Measurements from ENCODE around the gene FILIP1.

Gene FILIP1

DNA sequence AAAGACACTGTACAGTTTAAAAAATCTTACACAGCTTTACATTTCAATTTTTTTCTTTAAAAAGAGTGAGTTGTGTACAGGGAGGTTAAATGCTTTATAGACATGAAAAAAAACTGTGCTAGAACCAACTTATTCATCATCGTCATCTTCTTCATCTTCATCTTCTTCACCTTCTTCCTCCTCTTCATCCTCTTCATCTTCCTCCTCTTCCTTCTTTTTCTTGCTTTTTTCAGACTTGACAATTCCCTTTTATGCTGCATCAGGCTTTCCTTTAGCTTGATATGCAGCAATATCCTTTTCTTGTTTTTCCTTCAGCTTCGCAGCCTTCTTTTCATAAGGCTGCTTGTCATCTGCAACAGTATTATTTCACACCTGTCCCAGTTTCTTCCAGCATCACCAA lies 174.7 kb downstream of the FILIP1 start:
- H3K4me3 ChIP-seq (replicated peaks; ENCODE audit: insufficient read depth, low read length) = no peak overlapping the region
- DNase-seq (ENCODE audit: low read depth in 1 of 2, low spot score in 1 of 2) = no peak
- TF ChIP-seq SPI1 (IDR thresholded peaks at IDR 0.05; ENCODE audit: borderline replicate concordance, low read depth) (no peak), POLR2AphosphoS5 (IDR thresholded peaks at IDR 0.05; ENCODE audit: low read depth) (no peak), GABPA (IDR thresholded peaks at IDR 0.05; ENCODE audit: low read depth) (no peak)
- TF ChIP-seq, protein P1, sequence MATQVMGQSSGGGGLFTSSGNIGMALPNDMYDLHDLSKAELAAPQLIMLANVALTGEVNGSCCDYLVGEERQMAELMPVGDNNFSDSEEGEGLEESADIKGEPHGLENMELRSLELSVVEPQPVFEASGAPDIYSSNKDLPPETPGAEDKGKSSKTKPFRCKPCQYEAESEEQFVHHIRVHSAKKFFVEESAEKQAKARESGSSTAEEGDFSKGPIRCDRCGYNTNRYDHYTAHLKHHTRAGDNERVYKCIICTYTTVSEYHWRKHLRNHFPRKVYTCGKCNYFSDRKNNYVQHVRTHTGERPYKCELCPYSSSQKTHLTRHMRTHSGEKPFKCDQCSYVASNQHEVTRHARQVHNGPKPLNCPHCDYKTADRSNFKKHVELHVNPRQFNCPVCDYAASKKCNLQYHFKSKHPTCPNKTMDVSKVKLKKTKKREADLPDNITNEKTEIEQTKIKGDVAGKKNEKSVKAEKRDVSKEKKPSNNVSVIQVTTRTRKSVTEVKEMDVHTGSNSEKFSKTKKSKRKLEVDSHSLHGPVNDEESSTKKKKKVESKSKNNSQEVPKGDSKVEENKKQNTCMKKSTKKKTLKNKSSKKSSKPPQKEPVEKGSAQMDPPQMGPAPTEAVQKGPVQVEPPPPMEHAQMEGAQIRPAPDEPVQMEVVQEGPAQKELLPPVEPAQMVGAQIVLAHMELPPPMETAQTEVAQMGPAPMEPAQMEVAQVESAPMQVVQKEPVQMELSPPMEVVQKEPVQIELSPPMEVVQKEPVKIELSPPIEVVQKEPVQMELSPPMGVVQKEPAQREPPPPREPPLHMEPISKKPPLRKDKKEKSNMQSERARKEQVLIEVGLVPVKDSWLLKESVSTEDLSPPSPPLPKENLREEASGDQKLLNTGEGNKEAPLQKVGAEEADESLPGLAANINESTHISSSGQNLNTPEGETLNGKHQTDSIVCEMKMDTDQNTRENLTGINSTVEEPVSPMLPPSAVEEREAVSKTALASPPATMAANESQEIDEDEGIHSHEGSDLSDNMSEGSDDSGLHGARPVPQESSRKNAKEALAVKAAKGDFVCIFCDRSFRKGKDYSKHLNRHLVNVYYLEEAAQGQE (IDR thresholded peaks at IDR 0.05; ENCODE audit: insufficient replicate concordance, low read depth) = no peak
- TF ChIP-seq, protein P2, sequence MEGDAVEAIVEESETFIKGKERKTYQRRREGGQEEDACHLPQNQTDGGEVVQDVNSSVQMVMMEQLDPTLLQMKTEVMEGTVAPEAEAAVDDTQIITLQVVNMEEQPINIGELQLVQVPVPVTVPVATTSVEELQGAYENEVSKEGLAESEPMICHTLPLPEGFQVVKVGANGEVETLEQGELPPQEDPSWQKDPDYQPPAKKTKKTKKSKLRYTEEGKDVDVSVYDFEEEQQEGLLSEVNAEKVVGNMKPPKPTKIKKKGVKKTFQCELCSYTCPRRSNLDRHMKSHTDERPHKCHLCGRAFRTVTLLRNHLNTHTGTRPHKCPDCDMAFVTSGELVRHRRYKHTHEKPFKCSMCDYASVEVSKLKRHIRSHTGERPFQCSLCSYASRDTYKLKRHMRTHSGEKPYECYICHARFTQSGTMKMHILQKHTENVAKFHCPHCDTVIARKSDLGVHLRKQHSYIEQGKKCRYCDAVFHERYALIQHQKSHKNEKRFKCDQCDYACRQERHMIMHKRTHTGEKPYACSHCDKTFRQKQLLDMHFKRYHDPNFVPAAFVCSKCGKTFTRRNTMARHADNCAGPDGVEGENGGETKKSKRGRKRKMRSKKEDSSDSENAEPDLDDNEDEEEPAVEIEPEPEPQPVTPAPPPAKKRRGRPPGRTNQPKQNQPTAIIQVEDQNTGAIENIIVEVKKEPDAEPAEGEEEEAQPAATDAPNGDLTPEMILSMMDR (IDR thresholded peaks at IDR 0.05; ENCODE audit: insufficient read depth, low read length) = no peak

DNA sequence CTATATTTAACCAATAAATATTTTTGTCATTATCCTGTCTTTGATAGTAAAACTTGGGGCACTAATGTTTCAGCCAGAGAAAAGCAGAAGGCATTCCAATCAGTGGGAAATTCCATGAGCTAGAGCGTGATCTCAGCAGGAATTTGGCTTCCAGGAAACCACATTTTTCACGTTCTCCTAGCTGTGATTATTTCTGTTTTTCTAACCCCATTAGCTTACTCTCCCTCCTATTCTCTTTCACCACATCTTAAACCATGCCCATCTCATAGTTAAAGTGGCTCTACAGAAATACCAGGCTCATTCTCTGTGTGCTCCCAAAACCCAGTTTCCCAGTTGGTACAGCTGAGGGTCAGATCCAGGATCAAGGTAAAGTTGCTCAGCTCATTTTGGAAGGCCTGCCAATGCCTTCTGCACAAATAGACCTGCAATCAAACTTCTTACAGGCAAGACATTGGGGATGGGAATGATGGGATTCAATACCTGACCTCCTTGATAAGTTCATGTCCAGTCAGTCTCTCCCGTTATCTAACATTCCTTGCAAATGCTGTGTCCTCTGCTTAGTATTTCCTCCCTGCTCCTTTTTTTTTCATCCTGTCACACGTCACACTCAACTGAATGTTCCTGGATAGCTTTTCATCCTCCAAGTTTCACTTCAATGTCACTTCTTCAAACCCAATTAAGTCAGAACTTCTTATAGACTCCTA lies 175.9 kb downstream of the FILIP1 start:
- TF ChIP-seq, protein P1 (IDR thresholded peaks at IDR 0.05; ENCODE audit: insufficient replicate concordance, low read depth) = no peak
- no peak overlapping the region for H3K4me3 ChIP-seq (replicated peaks; ENCODE audit: insufficient read depth, low read length)
- H3K27me3 ChIP-seq (ENCODE audit: insufficient read depth, poor library complexity, severe bottlenecking) = no peaks in the 10 kb centered on the region
- H3K27ac ChIP-seq (replicated peaks) = no peak overlapping the region
- no peak for DNase-seq (ENCODE audit: low read depth in 1 of 2, low spot score in 1 of 2)

More for the DNA sequence above, 174.7 kb downstream of the FILIP1 start:
- H3K27ac ChIP-seq (replicated peaks) = no peak overlapping the region
- H3K27me3 ChIP-seq (ENCODE audit: insufficient read depth, poor library complexity, severe bottlenecking) = no peaks in the 10 kb centered on the region

DNA sequence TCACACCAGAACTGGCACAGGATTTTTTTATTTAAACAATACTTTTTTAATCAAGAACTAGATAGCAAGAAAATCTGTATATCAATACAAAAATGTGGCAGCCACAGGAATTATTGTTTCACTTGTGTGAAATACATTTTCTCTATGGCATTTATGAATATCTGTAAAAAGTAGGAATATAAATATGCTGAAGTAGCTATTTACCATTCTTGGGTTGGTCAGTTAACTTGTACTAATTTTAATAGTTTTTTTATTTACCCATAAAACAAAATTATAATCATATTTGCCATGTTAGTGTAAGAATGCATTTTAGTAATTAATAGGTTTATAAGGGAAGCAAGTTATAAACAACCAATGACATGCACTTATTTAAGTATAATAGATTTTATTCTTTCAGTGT lies 177.6 kb downstream of the FILIP1 start:
- Histone ChIP-seq H3K27me3 (ENCODE audit: insufficient read depth, poor library complexity, severe bottlenecking) (no peaks in the 10 kb centered on the region), H3K27ac (replicated peaks) (no peak overlapping the region), H3K4me3 (replicated peaks; ENCODE audit: insufficient read depth, low read length) (no peak overlapping the region)
- DNase-seq (ENCODE audit: low read depth in 1 of 2, low spot score in 1 of 2) = no peak
- TF ChIP-seq, protein P1 (IDR thresholded peaks at IDR 0.05; ENCODE audit: insufficient replicate concordance, low read depth) = no peak
- TF ChIP-seq GABPA (IDR thresholded peaks at IDR 0.05; ENCODE audit: low read depth) (no peak), SPI1 (IDR thresholded peaks at IDR 0.05; ENCODE audit: borderline replicate concordance, low read depth) (no peak), POLR2AphosphoS5 (IDR thresholded peaks at IDR 0.05; ENCODE audit: low read depth) (no peak)
- TF ChIP-seq, protein P2 (IDR thresholded peaks at IDR 0.05; ENCODE audit: insufficient read depth, low read length) = no peak

All from HL-60 (cell line).